GM12864 (cell line): Measurements from ENCODE around the gene AKAP13.

ENCODE experiments used
- DNase-seq: peaks from one replicate; pipeline ENCODE4 v3.0.0-alpha.2; 2011; ENCODE audit warnings: low read depth
- H3K4me3 ChIP-seq: 2 replicates; pipeline ENCODE4 v1.5.1; 2011; ENCODE audit warnings: mild to moderate bottlenecking, low read depth, low read length, control low read depth
- TF ChIP-seq, protein P1 (sequence below): IDR thresholded peaks from 2 replicates; pipeline ENCODE4 v1.5.1; 2011; ENCODE audit warnings: low read depth, mild to moderate bottlenecking, moderate library complexity, low read length, control low read depth, inconsistent platforms; ENCODE audit errors: missing control alignments

AKAP13 gene

DNA sequence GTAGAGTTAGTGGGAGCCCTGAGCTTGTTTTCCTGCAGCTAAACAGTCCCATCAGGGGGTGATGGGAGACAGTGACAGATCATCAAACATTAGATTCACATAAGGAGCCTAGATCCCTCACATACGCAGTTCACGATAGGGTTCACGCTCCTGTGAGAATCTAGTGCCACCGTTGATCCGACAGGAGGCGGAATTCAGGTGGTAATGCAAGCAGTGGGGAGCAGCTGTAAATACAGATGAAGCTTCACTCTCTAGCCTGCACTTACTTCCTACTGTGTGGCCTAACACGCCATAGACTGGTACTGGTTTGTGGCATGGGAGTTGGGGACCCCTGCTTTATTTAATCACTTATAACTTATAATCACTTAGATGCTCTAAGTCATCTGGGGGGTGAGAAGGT is 179.1 kb downstream of the AKAP13 start:
- no peak for DNase-seq
- H3K4me3 ChIP-seq, result no peak overlapping the region
- TF ChIP-seq, protein P1, sequence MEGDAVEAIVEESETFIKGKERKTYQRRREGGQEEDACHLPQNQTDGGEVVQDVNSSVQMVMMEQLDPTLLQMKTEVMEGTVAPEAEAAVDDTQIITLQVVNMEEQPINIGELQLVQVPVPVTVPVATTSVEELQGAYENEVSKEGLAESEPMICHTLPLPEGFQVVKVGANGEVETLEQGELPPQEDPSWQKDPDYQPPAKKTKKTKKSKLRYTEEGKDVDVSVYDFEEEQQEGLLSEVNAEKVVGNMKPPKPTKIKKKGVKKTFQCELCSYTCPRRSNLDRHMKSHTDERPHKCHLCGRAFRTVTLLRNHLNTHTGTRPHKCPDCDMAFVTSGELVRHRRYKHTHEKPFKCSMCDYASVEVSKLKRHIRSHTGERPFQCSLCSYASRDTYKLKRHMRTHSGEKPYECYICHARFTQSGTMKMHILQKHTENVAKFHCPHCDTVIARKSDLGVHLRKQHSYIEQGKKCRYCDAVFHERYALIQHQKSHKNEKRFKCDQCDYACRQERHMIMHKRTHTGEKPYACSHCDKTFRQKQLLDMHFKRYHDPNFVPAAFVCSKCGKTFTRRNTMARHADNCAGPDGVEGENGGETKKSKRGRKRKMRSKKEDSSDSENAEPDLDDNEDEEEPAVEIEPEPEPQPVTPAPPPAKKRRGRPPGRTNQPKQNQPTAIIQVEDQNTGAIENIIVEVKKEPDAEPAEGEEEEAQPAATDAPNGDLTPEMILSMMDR, result no peak

DNA sequence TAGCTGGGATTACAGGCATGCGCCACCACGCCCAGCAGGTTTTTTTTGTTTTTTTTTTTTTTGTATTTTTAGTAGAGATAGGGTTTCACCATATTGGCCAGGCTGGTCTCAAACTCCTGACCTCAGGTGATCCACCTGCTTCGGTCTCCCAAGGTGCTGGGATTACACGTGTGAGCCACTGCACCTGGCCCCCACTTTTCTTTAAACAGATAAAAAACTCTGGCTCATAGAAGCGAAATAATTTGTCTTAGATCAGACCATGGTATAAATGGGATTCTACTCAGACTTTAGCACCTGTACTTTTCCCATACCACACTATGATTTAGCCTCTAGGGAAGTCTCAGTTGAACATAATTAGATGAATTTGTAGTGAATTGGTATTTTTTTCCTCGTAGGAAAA is 182.4 kb downstream of the AKAP13 start:
- no peak overlapping the region for H3K4me3 ChIP-seq
- TF ChIP-seq, protein P1, result no peak
- no peak for DNase-seq

DNA sequence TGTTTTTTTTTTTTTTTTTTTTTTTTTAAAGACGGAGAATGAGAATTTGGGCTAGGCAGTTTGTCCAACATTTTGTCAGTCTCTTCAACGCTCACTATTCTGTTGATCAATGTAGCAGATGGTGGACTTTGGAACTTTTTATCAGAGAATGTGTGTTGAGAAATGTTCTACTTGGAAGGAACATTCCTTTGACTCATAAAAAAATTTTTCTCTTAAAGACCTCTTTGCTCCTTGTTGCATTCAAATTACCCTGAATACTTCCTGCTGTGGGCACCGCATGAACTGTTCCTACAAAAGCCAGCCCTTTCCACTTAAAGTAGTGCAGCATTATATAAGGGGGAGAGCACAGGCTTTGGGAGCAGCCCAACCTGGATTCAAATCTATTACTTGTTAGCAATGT is 182.9 kb downstream of the AKAP13 start:
- no peak for DNase-seq
- TF ChIP-seq, protein P1, result no peak
- H3K4me3 ChIP-seq, result no peak overlapping the region

DNA sequence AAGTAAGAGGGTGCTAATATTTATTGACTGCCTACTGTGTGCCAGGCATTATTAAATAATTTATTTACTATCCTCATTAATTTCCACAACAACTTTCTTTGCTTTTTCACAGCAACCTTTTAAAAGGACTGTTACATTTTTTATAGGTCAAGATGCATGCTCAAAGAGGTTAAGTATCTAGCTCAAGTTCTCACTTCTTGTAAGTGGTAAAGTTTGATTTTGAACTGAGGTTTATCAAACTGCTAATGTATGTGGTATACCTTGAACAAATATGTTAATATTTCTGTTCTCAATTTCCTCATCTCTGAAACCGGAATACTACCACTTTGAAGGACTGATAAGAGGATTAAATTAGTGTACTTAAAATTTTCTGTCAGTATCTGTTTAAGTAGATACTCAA is 183.3 kb downstream of the AKAP13 start:
- DNase-seq, result no peak
- TF ChIP-seq, protein P1, result no peak
- no peak overlapping the region for H3K4me3 ChIP-seq

DNA sequence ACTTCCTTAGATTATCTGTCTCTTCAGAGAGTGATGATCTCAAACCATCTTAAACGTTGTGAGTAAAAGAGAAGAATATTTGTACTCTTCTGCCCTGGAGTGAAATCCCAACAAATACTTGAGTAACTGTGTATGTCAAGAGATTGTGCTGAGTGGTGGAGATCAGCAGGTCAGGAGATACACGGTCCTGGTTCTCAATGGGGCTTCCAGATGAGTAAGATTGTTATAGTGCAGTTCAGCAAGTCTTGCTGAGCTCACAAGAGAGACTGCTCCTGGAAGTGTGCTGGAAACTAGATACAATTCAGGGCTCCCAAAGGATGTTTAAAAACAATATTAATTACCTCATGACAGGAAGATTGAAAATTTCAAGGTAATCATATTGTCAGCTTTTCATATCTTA is 184.3 kb downstream of the AKAP13 start:
- no peak for DNase-seq
- TF ChIP-seq, protein P1, result no peak
- no peak overlapping the region for H3K4me3 ChIP-seq

DNA sequence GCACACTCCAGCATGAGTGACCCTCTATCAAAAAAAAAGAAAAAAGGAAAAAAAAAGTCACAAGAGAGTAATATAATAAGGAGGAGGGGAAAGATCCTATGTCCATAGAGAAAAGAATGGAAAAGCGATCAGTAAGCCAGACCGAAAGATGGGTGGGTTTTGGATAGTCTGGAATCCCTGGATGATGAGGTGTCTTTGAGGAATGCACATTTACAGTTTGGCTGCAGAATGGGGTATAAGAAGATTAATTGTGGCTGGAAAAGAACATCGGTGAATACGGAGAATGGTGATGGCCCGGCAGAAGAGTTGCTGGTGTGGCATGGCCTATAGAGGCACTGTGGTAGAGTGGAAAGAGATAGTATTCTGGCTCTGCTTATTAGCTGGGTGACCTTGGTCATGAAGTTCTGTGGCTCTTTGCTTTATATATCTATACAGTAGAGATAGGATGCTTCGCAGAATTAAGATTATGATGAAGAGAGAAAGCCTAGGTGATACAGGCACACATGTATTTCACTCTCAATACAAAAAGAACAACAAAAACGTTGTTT is 187.9 kb downstream of the AKAP13 start:
- no peak for DNase-seq
- TF ChIP-seq, protein P1, result no peak
- H3K4me3 ChIP-seq, result no peak overlapping the region

DNA sequence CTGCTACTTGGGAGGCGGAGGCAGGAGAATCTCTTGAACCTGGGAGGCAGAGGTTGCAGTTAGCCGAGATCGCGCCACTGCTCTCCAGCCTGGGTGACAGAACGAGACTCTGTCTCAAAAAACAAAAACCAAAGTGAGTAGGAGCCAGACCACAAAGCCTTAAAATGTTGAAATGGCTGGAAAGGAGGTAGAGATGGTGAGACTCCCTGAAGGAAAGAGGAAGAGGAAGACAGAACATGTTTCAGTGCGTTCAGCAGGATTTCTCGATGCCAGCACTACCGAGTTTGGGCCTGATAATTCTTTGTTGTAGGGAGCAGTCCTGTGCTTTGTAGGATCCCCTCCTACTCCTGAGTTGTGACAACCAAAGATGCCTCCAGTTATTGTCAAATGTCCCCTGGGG is 189.9 kb downstream of the AKAP13 start:
- no peak for DNase-seq
- TF ChIP-seq, protein P1, result no peak
- no peak overlapping the region for H3K4me3 ChIP-seq
